DMS 273 treated with DMSO at 0.1 percent for 48 hours (cell line): ENCODE data around the gene PLCD3.
A peak's percentile ranks its signal among the peaks of the same experiment; 100 is the strongest.
"Not testable (repeated sequence)": the region's sequence is repeated elsewhere in the genome, so short reads cannot be mapped to it uniquely, and the experiment has no call there.

Source experiments
- DNase-seq: peaks from one replicate; lab custom pipeline; 2025; lab: John Stamatoyannopoulos, UW

PLCD3 gene

DNA sequence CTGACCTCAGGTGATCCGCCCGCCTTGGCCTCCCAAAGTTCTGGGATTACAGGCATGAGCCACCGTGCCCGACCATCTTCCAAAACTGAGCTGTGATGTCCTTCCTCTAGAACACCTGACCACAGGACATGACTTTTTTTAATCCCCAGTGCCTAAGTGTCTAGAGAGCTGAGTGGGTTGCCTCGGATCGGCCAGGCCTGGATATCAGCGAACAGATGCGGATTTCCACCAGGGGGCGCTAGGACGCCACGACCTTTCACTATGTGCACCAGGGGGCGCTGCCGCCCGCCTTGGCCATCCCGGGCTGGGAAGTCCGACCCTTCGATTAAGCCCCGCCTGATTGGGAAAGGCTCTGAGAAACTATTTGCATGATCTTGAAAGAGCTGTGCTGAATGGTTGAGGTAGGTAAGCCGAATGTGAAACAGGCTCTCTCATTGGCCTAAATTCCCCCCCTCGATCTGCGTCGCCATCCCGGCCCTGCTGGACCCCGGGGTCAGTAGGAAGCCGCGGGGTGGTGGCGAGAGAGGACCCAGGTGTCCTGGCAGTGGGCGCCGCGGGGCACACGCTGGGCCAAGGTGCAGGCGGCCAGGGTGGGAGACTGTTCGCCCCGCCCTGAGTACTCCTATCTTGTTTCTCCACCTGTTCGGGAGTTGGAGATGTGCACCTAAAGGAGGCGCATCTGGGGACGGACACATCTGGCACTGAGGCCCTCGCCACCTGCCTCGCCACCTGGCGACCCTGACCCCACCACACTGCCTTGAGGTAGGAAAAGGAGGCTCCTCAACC lies 3.1 kb upstream of the PLCD3 start, which contains the start of gene ACBD4:
Gene ACBD4 (plus strand): TSS at position 496 of the 786 bp plus-strand sequence. CDS start 458 bp downstream, outside the sequence.
- DNase-seq, result peak; percentile 96

DNA sequence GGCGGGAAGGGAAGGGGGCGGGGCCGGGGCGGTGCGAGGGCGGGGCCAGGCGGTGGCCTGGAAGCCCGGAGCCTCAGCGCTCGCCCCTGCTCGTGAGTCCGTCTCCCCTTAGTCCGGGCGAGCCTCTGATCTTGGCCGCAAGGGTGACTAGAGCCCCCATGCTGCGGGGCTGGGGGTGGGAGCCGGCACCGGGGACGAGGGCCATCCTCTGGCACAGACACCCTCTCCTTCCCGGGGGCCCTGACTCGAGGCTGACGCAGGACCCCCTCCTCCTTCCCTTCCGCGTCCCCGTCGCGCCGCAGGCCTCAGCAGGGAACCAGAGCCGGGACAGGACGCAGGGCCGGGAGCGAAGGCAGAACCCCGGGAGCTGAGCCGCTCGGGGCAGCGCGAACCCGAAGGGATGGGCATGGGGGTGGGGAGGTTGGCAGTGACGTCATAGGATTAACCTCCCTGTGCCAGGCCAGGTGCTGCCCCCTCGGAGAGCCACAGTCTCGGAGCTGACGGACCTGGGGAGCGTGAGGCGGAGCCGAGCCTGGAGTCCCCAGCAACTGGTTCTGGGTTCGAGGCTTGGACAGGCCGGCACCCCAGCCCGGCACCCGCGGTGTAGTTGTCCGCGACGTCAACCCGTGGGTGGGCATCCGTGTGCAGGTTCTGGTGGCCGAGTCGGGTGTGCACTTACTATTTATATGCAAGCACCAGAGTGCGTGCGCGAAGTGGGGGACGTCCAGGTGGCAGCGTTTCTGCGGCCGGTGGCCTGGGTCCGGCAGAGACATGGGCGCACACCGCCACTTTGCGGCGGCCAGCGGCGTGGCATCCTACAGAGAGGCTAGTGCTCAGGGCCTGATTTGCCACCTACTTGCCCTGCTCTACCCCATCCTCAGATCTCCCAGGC lies 503 bp upstream of the PLCD3 start:
- peak; percentile 55 for DNase-seq

DNA sequence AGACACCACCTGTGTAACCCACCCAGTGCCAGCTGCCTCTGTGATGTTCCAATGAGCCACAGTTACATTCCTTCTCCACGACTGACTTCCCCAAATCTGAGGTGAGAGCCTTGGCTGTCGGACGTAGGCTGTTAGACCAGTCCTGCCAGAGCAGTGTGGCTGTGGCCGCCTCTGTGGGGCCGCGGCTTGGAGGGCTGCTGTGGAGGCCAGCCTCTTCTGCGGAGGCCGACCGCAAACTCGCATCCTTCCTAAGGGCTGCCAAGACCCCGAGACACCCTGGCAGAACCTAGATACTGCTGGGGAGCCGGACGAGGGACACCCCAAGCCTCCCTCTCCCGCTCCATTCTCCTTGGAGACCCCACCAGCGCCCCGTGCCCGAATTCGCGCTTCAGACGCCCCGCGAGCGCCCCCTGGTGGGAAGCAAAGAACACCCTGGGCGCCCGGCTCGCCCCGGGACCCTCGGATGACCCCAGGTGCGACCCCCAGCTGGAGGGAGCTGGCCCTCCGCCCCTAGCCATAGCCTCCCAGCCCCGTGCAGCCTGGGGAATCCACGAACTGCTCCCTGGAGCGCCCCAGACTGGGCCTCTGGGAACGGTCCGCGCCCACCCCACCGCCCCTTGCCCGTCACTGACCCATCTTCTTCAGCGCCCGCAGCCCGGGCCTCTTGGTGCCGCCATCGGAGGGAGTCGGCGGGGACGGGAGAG lies 547 bp downstream of the PLCD3 start:
- DNase-seq, result no peak

DNA sequence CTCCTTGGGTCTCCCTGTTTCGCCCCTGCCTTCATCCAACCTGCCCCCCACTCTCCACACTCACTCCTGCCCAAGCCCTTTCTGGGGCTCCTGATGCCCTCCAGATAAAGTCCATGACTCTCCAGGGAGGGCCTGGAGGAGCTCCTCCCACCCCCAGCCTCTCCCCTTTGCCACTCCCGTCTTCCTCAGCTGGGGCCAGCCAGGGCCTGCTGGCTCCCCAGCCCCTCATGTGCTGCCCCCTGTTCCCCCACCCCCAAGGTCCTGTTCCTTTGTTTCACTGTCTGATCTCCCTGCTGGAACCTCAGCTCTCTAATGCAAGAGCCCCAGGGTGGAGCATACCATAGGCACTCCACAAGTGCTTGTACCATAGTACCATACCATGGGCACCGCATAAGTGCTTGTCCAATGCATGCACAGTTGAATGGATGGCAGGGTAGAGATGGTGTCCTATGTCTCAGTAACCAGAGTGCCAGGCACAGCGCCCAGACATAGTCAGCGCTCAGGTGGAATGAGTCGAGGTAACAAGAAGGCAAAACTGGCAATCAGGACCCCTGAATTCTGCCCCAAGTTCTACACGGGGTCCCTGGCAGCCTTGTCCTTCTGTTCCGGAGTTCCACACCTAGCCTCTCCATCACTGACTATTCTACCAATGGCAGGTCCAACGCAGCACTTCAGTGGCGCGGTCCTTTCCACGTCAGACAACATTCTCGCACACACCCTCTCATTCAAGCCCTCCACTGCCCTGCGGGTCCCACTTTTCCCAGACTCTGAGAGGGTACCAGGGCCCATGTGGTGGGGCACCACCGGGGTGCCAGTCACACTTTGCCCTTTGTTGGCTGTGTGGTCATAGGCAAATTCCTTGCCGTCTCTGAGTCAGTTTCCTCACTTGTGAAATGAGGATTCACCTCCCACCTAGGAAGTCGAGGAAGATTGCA lies 1.4 kb downstream of the PLCD3 start:
- DNase-seq, result no peak

- no peak for DNase-seq
Measured at GRCh38 chr17:45129940-45130680, 2.2 kb downstream of the PLCD3 start.

DNA sequence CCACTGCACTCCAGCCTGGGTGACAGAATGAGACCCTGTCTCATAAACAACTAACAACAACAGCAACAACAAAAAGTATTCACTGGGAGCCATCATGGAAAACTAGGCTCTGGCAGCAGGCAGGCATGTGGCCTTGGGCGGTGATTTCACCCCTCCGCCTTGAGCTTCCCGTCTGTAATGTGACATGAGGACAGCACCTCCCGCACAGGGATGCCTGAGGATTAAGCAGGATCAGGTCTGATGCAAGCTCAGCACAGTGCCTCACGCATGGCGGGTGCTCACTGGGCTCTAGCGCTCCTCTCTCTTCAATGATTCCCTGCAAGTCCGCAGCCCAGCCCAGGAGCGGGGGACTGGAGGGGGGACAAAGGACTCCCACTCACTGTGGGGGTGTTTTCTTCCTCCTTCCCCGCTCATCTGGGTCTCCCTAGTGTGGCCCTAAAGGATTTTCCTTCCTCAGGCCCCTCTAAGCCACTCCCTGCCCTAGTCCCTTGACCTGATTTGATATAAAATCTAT lies 2.8 kb downstream of the PLCD3 start:
- DNase-seq, result no peak

DNA sequence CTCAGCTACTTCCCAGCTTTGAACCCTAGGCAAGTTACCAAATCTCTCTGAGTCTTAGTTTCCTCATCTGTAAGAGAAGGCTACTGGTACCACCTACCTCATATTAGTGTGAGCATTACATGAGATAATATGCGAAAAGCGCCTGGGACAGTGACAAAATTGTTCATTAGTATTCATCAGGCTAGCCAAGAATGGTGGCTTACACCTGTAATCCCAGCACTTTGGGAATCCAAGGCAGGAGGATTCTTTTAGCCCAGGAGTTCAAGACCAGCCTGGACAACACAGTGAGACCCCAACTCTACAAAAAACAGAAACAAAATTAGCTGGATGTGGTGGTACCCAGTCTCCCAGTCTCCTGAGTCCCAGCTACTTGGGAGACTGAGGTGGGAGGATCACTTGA lies 3.3 kb downstream of the PLCD3 start:
- DNase-seq, result no peak

GRCh38 chr17:45128331-45128730 lies 4.0 kb downstream of the PLCD3 start:
- DNase-seq, result no peak

DNA sequence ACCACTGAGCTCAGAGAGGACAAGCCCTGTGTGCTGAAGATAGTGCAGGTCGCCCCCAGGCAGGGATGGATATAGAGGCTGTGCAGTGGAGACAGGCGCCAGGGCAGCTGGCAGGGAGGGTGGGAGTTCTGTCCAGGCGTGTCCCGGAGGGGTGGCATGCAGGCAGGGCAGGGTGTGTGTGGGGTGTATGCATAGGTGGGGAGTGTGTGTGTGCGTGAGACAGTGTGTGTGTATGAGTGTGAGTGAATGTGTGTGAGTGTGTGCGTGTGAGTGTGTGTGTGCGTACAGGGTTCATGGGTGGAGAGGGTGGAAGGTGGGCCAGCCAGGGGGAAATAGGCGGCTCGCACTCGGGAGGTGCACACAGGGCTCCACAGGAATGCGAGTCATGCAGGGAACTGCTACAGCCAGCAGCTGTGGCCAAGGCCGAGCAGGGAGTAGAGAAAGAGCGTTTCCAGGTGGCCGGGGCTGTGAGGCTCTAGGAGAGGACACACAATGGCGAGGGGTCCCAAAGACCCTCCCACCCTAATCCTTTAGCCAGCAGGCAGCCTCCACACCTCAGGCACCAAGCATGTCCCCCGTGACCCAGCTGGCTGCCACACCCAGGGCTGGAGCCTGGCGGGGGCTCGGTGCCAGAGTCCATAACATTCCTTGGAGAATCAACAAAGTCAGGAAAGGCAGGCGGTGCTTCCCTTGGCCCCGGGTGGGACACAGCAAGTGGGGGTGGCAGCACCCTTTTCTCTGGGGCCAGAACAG lies 4.6 kb downstream of the PLCD3 start:
- no peak for DNase-seq

DNA sequence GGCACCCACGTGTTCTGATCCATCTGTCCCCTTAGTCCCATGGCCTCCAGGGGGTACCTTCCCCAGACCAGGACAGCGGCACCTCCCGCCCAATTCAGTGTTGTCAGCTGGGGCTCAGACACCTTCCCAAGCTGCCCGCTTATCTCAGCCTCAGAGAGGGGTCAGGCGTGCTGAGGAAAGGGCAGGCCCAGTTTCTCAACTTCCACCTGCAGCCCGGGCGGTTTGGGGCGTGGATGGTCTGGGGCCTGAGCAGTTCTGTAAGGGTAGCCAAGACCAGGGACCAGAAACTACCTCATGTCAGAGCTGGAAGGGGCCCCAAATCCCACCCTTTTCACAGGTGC lies 5.1 kb downstream of the PLCD3 start:
- DNase-seq, result no peak

DNA sequence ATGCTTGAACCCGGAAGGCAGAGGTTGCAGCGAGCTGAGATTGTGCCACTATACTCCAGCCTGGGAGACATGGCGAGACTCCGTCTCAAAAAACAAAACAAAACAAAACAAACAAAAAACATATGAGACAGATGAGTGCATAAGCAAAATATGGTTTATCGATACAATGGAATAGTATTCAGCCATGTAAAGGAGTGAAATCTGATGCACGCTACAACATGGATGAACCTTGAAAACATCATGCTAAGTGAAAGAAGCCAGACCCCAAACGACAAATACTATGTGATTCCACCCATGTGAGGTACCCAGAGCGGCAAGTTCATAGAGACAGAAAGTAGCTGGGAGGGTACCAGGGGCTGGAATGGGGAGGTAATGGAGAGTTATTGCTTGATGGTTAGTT lies 6.8 kb downstream of the PLCD3 start:
- no peak for DNase-seq

DNA sequence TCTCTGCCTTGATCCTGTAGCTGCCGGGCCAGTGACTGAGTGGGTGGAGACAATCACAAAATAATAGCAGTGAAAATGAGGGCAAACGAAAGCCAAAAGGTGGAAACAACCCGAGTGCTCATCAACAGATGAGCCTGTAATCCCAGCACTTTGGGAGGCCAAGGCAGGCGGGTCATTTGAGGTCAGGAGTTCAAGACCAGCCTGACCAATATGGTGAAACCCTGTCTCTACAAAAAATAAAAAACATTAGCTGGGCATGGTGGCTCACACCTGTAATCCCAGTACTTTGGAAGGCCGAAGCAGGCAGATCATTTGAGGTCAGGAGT lies 7.6 kb downstream of the PLCD3 start:
- DNase-seq, result not testable (repeated sequence)

- no peak for DNase-seq
Measured at GRCh38 chr17:45123930-45124796, 8.2 kb downstream of the PLCD3 start.

DNA sequence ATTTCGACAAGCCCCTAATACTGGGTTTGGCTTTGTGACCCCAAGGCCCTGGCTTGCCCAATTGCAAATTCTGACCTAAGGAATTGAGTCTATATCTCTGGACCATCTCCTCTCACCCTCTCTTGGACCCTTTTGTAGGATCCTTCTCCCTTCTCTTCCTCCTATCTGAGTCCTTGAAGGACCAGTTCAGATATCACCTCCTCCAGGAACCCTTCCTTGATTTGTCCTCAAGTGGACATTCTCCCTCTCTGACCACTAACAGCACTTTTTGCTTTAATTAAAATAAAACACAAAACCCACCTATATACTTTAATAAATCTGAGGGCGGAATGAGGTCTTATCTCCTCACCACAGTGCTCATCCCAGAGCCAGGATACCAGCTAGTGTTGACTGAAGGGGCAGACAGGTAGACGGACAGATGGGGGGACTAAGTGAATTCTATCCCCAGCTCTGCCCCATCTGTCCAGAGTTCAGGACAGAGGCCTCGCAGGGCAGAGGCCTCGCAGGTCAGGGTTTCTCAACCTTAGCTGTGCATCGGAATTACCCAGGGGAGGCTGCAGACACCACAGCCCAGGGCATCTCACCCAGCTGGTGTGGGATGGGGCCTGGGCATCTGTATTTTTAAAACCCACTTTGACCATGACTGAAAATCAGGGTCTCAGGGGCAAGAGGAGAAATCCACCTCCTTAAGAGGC lies 9.1 kb downstream of the PLCD3 start:
- no peak for DNase-seq

GRCh38 chr17:45121055-45121454 lies 11.3 kb downstream of the PLCD3 start:
- DNase-seq, result no peak

GRCh38 chr17:45120558-45120957 lies 11.8 kb downstream of the PLCD3 start:
- no peak for DNase-seq

DNA sequence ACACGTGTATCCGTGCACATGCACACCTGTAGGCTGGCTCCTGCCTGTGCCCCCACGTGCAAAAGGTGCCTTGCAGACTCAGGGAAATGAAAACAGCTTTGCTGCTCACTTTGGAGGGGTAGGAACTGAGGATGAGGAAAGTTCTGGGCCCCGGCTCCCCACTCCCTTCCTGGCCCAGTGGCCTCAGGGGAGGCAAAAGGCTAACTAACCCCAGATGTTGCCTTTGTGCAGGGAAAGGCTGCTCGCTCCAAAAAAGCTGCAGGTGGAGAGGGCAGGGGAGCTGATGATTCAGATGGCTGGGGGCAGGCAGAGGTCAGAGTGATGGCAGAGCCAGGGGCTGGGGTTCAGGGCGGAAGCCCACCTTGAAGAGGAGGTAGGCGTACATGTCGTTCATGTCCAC lies 12.4 kb downstream of the PLCD3 start:
- no peak for DNase-seq

GRCh38 chr17:45118691-45119090 lies 13.6 kb downstream of the PLCD3 start:
- no peak for DNase-seq
